CD14-positive monocyte (primary cell): ENCODE measurements around the gene AGAP1. TPM values are rescaled to one million over a fixed set of nuclear protein-coding genes. Genes with fewer than 3 reads are reported as not detected.

Experiments
- DNase-seq, 3 donors: peaks; one replicate each; pipeline ENCODE4 v3.0.0-alpha.2; 2011 to 2022
- H2AFZ ChIP-seq: 2 replicates; pipeline ENCODE4 v1.6.0; 2012; ENCODE audit warnings: mild to moderate bottlenecking, low read depth, low read length, inconsistent platforms; ENCODE audit not compliant: insufficient read depth, poor library complexity, severe bottlenecking
- H3K27ac ChIP-seq, 2 donors: 1 replicate in 1 of 2; 2 replicates in 1 of 2; pipeline ENCODE4 v1.5.1; 2012 to 2013; ENCODE audit warnings: low read length in 2 of 2, control low read depth in 1 of 2, inconsistent platforms in 1 of 2, low read depth in 1 of 2, mild to moderate bottlenecking in 1 of 2
- H3K27me3 ChIP-seq, 2 donors: one replicate each; pipeline versions ENCODE4 v1.6.0 to v1.6.1; 2011 to 2013; ENCODE audit warnings: low read length in 2 of 2; ENCODE audit not compliant: control insufficient read depth in 2 of 2, insufficient read depth in 2 of 2
- H3K36me3 ChIP-seq, 2 donors: replicated peaks in 1 of 2; 1 replicate in 1 of 2; 2 replicates in 1 of 2; pipeline versions ENCODE4 v1.5.1 to v1.6.1; 2012 to 2013; ENCODE audit warnings: low read length in 2 of 2, control low read depth in 1 of 2, inconsistent platforms in 1 of 2, mild to moderate bottlenecking in 1 of 2; ENCODE audit not compliant: insufficient read depth in 2 of 2, control insufficient read depth in 1 of 2
- H3K4me1 ChIP-seq, 2 donors: 1 replicate in 1 of 2; 2 replicates in 1 of 2; pipeline versions ENCODE4 v1.5.1 to v1.6.1; 2012 to 2013; ENCODE audit warnings: low read length in 2 of 2, control low read depth in 1 of 2, inconsistent platforms in 1 of 2, mild to moderate bottlenecking in 1 of 2, moderate library complexity in 1 of 2; ENCODE audit not compliant: insufficient read depth in 2 of 2, control insufficient read depth in 1 of 2
- H3K4me2 ChIP-seq: replicated peaks from 2 replicates; pipeline ENCODE3; 2012; ENCODE audit warnings: low read length, moderate library complexity, mild to moderate bottlenecking; ENCODE audit not compliant: poor library complexity, severe bottlenecking; ENCODE audit errors: extremely low read depth
- H3K4me3 ChIP-seq, 3 experiments: fragments of 200-600 bp in 1 of 3; sonication (generic) in 1 of 3; replicated peaks in 1 of 3; 1 replicate in 2 of 3; 2 replicates in 1 of 3; pipeline ENCODE4 v1.5.1; 2011 to 2013; ENCODE audit warnings: low read length in 3 of 3, mild to moderate bottlenecking in 3 of 3, control low read depth in 2 of 3, low read depth in 2 of 3, inconsistent platforms in 1 of 3, moderate library complexity in 1 of 3
- H3K79me2 ChIP-seq: 2 replicates; pipeline ENCODE4 v1.6.0; 2012; ENCODE audit warnings: mild to moderate bottlenecking, control low read depth, inconsistent platforms, low read length, moderate library complexity; ENCODE audit not compliant: insufficient read depth
- H3K9ac ChIP-seq: 2 replicates; pipeline ENCODE4 v1.6.0; 2017; ENCODE audit warnings: low read length, mild to moderate bottlenecking; ENCODE audit not compliant: insufficient read depth, poor library complexity, severe bottlenecking
- H3K9me3 ChIP-seq, 2 donors: replicated peaks in 1 of 2; 1 replicate in 1 of 2; 2 replicates in 1 of 2; pipeline versions ENCODE4 v1.5.1 to v1.6.1; 2012 to 2013; ENCODE audit warnings: low read length in 2 of 2, control low read depth in 1 of 2; ENCODE audit not compliant: control insufficient read depth in 1 of 2, insufficient read depth in 1 of 2
- H4K20me1 ChIP-seq: 2 replicates; pipeline ENCODE4 v1.6.0; 2012; ENCODE audit warnings: mild to moderate bottlenecking, low read length, control low read depth, moderate library complexity; ENCODE audit not compliant: insufficient read depth
- H3K27ac Mint-ChIP-seq, 7 donors: one replicate each; pipeline ENCODE4 v1.8.0; 2020; ENCODE audit warnings: mild to moderate bottlenecking in 7 of 7, mixed read lengths in 7 of 7, moderate library complexity in 6 of 7, inconsistent platforms in 2 of 7
- H3K27me3 Mint-ChIP-seq, 3 donors: one replicate each; pipeline ENCODE4 v1.8.0; 2021 to 2022; ENCODE audit warnings: low read depth in 3 of 3, mild to moderate bottlenecking in 3 of 3, mixed read lengths in 3 of 3, moderate library complexity in 3 of 3, inconsistent platforms in 1 of 3
- H3K36me3 Mint-ChIP-seq, 2 donors: one replicate each; pipeline ENCODE4 v1.8.0; 2020; ENCODE audit warnings: mixed read lengths in 2 of 2, inconsistent platforms in 1 of 2, mild to moderate bottlenecking in 1 of 2
- H3K4me1 Mint-ChIP-seq: one replicate; pipeline ENCODE4 v1.8.0; 2020; ENCODE audit warnings: mild to moderate bottlenecking, mixed read lengths
- H3K4me3 Mint-ChIP-seq, 2 donors: one replicate each; pipeline ENCODE4 v1.8.0; 2020; ENCODE audit warnings: mild to moderate bottlenecking in 2 of 2, mixed read lengths in 2 of 2, moderate library complexity in 1 of 2
- H3K9me3 Mint-ChIP-seq, 7 donors: one replicate each; pipeline ENCODE4 v1.8.0; 2020 to 2022; ENCODE audit warnings: mixed read lengths in 7 of 7, mild to moderate bottlenecking in 6 of 7, moderate library complexity in 6 of 7, inconsistent platforms in 2 of 7
- WGBS: methylation state at CpG from one replicate; pipeline ENCODE4 v1.1.5; 2013; ENCODE audit warnings: missing lambda C conversion rate; ENCODE audit not compliant: insufficient coverage; 5-methylcytosine and 5-hydroxymethylcytosine counted together
- intact Hi-C, 2 donors: fragments of 100-400 bp; cut with micrococcal nuclease; formaldehyde crosslinking; loops; one replicate each; pipeline versions ENCODE4 v1.15.0 to v1.15.1; 2023
- polyA plus RNA-seq, 3 donors: library from polyadenylated mRNA; depleted of rRNA in 1 of 3; unstranded in 2 of 3; stranded (reverse) in 1 of 3; fragments of 300-500 nt in 2 of 3; fragments of >200 nt in 1 of 3; fragmentation: Illumina TruSeq in 2 of 3; gene quantifications; 1 replicate in 2 of 3; 2 replicates in 1 of 3; pipeline ENCODE4 v1.2.3, GENCODE V29; 2012 to 2021
- TF ChIP-seq, protein P1 (sequence below): fragments of 200-600 bp; IDR thresholded peaks from one replicate; pipeline ENCODE4 v1.8.0; 2022; ENCODE audit warnings: antibody characterized with exemption, mild to moderate bottlenecking

AGAP1 gene
- polyA plus RNA-seq, 3 donors: 0.12 TPM; not detected in 2

DNA sequence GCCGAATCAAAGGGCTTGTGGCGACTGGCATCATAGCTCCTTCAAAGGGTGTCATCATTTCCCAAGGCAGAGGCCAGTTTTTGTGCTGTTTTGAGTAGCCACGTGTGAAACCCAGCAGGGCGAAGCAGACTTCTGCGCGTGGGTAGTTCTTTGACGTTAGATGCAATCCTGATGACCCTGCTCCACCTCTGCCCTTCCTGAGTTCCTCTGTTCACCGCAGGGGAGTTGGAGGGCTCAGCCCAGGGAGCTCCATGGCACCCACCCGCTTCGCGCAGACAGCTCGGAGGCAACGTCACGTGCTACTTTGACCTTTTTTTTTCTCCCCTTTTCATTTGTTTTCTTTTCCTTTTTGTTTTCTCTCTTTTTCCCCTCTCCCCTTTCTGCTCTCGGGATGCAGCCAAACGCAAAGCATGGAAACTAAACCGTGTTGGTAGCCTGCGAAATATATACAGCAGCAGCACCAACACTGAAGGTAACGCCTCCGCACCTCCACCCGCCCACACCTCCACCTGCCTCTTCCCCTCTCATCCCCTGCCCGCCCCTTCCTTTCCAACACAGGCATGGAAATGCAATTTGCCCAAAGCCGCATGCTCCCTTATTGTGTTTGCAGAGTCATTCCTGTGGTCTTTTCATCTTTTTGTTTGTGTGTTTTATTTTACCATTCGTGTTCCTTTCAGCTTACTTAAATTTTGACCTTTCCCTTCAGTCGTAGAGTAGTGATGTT lies 520.7 kb downstream of the AGAP1 start:
- H3K4me3 Mint-ChIP-seq: no peak overlapping the region
- peaks cover 8 to 26% (median 19%) of the 10 kb centered on the region in 3 donors for H3K27me3 Mint-ChIP-seq
- intact Hi-C loops: no loop called here

DNA sequence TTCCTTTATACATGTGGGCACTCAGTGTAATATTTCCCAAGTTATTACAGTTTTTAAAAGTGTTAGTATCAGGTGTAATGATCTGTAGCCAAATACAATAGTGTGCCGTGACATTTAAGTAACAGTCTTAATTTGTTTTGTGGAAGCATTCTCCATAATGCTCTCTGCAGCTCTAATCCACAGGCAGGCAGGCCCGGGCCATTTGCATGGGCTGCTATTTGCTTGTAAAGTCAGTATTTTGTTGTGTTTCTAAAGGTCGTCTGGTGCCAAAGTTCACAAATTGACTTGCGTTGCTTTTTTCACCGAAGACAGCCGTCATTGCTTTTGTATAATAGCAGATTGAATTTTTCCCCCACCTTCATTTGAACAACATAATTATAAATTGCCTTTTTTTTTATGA lies 521.3 kb downstream of the AGAP1 start:
- Mint-ChIP-seq H3K27ac (no peak overlapping the region), H3K4me1 (no peaks in the 10 kb centered on the region), H3K9me3 (peaks cover 0 to 4% (median 2%) of the 10 kb centered on the region in 7 donors), H3K36me3 (no peaks in the 10 kb centered on the region), H3K27me3 (peaks cover 8 to 26% (median 19%) of the 10 kb centered on the region in 3 donors), H3K4me3 (no peak overlapping the region)
- no peak overlapping the region for H3K4me2 ChIP-seq
- intact Hi-C loops: no loop called here
- no peak overlapping the region for H3K27ac ChIP-seq
- H3K9ac ChIP-seq: no peak overlapping the region
- DNase-seq: no peak
- no peaks in the 10 kb centered on the region for H4K20me1 ChIP-seq
- TF ChIP-seq, protein P1, sequence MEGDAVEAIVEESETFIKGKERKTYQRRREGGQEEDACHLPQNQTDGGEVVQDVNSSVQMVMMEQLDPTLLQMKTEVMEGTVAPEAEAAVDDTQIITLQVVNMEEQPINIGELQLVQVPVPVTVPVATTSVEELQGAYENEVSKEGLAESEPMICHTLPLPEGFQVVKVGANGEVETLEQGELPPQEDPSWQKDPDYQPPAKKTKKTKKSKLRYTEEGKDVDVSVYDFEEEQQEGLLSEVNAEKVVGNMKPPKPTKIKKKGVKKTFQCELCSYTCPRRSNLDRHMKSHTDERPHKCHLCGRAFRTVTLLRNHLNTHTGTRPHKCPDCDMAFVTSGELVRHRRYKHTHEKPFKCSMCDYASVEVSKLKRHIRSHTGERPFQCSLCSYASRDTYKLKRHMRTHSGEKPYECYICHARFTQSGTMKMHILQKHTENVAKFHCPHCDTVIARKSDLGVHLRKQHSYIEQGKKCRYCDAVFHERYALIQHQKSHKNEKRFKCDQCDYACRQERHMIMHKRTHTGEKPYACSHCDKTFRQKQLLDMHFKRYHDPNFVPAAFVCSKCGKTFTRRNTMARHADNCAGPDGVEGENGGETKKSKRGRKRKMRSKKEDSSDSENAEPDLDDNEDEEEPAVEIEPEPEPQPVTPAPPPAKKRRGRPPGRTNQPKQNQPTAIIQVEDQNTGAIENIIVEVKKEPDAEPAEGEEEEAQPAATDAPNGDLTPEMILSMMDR: no peak
- H3K27me3 ChIP-seq: no peaks in the 10 kb centered on the region
- H3K4me1 ChIP-seq: no peaks in the 10 kb centered on the region
- no peaks in the 10 kb centered on the region for H3K36me3 ChIP-seq
- no peaks in the 10 kb centered on the region for H3K79me2 ChIP-seq
- H3K4me3 ChIP-seq: no peak overlapping the region
- H2AFZ ChIP-seq: no peak overlapping the region
- no CpG with 5 or more reads among the region's 6 CpGs for WGBS
- H3K9me3 ChIP-seq: no peaks in the 10 kb centered on the region

More for the DNA sequence above, 520.7 kb downstream of the AGAP1 start:
- Histone ChIP-seq H2AFZ (no peak overlapping the region), H3K27ac (no peak overlapping the region), H3K4me2 (no peak overlapping the region), H3K4me1 (no peaks in the 10 kb centered on the region), H3K9me3 (no peaks in the 10 kb centered on the region), H3K27me3 (no peaks in the 10 kb centered on the region), H3K79me2 (no peaks in the 10 kb centered on the region), H3K9ac (no peak overlapping the region), H4K20me1 (no peaks in the 10 kb centered on the region), H3K4me3 (no peak overlapping the region), H3K36me3 (no peaks in the 10 kb centered on the region)
- peaks cover 0 to 5% (median 3%) of the 10 kb centered on the region in 7 donors for H3K9me3 Mint-ChIP-seq
- H3K36me3 Mint-ChIP-seq: no peaks in the 10 kb centered on the region
- no peaks in the 10 kb centered on the region for H3K4me1 Mint-ChIP-seq
- DNase-seq: no peak
- whole genome bisulfite sequencing: 46% methylated on average over 21 of the region's 25 CpGs
- H3K27ac Mint-ChIP-seq: no peak overlapping the region
- TF ChIP-seq, protein P1: no peak
